Brain microvascular endothelial cell (primary cell): ENCODE measurements around the gene PTTG1IP.

Source experiments
- DNase-seq: peaks from one replicate; pipeline ENCODE4 v3.0.0-alpha.2; 2020
- H3K27ac ChIP-seq: fragments of 250-450 bp; sonication (Bioruptor Pico); 2 replicates; pipeline ENCODE4 v1.5.1; 2020; ENCODE audit warnings: mild to moderate bottlenecking, moderate library complexity
- H3K27me3 ChIP-seq: fragments of 250-450 bp; sonication (Bioruptor Pico); replicated peaks from 2 replicates; pipeline ENCODE4 v1.5.1; 2020; ENCODE audit warnings: mild to moderate bottlenecking
- H3K36me3 ChIP-seq: fragments of 250-450 bp; sonication (Bioruptor Pico); replicated peaks from 2 replicates; pipeline ENCODE4 v1.5.1; 2020; ENCODE audit warnings: mild to moderate bottlenecking
- H3K4me3 ChIP-seq: 2 replicates; pipeline ENCODE4 v1.5.1; 2011; ENCODE audit warnings: low read depth, mild to moderate bottlenecking, control low read depth, low read length, moderate library complexity
- in situ Hi-C: cut with HindIII; loops from 2 replicates; pipeline ENCODE4 v1.10.0; 2017; ENCODE audit warnings: low sequenced_read_pairs, low pct_ligation_motif_present
- TF ChIP-seq, protein P1 (sequence below): IDR thresholded peaks from 2 replicates; pipeline ENCODE4 v1.5.1; 2011; ENCODE audit warnings: low read depth, mild to moderate bottlenecking, moderate library complexity, low read length, control low read depth, inconsistent platforms; ENCODE audit errors: missing control alignments

PTTG1IP gene

DNA sequence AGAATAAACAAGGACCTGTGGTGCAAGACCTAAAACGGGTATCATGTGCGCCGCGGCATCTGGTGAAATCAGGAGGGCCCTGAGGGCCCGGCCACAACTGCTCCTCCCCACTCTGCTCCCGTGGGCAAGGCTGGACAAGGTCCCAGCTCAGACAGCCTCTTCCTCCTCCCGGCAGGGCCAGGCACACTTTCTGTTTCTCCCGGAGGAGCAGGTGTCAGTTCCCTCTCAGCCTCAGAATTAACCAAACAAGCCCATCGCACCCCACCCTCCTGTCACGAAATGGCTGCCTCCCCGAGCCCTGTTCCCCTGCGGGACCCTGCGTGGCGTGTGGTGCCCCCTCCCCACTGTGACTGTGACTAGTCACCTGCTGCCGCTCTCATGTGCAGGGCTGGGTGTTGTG is 15.2 kb downstream of the PTTG1IP start:
- Histone ChIP-seq H3K27ac (no peak overlapping the region), H3K27me3 (no peaks in the 10 kb centered on the region), H3K36me3 (peaks cover 45% of the 10 kb centered on the region), H3K4me3 (no peak overlapping the region)
- DNase-seq: no peak
- in situ Hi-C loops: loop anchor here (10.0 kb wide), 1 partner anchor 53 kb away; the partner anchor contains the start of gene UBE2G2
- TF ChIP-seq, protein P1, sequence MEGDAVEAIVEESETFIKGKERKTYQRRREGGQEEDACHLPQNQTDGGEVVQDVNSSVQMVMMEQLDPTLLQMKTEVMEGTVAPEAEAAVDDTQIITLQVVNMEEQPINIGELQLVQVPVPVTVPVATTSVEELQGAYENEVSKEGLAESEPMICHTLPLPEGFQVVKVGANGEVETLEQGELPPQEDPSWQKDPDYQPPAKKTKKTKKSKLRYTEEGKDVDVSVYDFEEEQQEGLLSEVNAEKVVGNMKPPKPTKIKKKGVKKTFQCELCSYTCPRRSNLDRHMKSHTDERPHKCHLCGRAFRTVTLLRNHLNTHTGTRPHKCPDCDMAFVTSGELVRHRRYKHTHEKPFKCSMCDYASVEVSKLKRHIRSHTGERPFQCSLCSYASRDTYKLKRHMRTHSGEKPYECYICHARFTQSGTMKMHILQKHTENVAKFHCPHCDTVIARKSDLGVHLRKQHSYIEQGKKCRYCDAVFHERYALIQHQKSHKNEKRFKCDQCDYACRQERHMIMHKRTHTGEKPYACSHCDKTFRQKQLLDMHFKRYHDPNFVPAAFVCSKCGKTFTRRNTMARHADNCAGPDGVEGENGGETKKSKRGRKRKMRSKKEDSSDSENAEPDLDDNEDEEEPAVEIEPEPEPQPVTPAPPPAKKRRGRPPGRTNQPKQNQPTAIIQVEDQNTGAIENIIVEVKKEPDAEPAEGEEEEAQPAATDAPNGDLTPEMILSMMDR: no peak

- TF ChIP-seq, protein P1: no peak
- no peak overlapping the region for H3K27ac ChIP-seq
- peaks cover 47% of the 10 kb centered on the region for H3K36me3 ChIP-seq
- no peaks in the 10 kb centered on the region for H3K27me3 ChIP-seq
- in situ Hi-C loops: loop anchor here (10.0 kb wide), 1 partner anchor 53 kb away; the partner anchor contains the start of gene UBE2G2
- H3K4me3 ChIP-seq: no peak overlapping the region
- no peak for DNase-seq
Observed at GRCh38 chr21:44857127-44857892, 16.2 kb downstream of the PTTG1IP start.

DNA sequence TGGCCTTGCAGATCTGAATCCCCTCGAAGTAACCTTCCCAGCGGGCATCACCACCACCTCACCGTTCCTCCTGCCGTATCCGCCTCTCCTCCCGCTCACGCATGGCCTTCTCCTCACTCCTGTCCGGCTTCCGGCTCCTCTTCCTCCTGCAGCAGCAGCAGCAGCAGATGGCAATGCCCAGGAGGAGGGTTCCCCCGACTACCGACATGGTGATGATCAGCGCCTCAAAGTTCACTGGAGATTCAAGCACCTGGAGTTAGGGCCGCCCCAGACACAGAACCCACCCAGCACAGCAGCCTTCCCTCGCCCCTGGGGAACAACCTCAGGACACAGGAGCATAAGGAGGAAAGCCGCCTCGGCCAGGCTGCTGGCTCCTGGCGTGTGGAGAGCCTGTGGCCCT is 17.4 kb downstream of the PTTG1IP start:
- in situ Hi-C loops: loop anchor here (10.0 kb wide), 1 partner anchor 51 kb away; the partner anchor contains the start of gene UBE2G2
- Histone ChIP-seq H3K4me3 (no peak overlapping the region), H3K27ac (no peak overlapping the region), H3K27me3 (no peaks in the 10 kb centered on the region), H3K36me3 (peaks cover 46% of the 10 kb centered on the region)
- TF ChIP-seq, protein P1: no peak
- no peak for DNase-seq

- Histone ChIP-seq H3K36me3 (peaks cover 42% of the 10 kb centered on the region), H3K4me3 (no peak overlapping the region), H3K27me3 (no peaks in the 10 kb centered on the region), H3K27ac (no peak overlapping the region)
- TF ChIP-seq, protein P1: no peak
- in situ Hi-C loops: loop anchor here (10.0 kb wide), 1 partner anchor 51 kb away; the partner anchor contains the start of gene UBE2G2
- no peak for DNase-seq
Observed at GRCh38 chr21:44855572-44855971, 17.9 kb downstream of the PTTG1IP start.

DNA sequence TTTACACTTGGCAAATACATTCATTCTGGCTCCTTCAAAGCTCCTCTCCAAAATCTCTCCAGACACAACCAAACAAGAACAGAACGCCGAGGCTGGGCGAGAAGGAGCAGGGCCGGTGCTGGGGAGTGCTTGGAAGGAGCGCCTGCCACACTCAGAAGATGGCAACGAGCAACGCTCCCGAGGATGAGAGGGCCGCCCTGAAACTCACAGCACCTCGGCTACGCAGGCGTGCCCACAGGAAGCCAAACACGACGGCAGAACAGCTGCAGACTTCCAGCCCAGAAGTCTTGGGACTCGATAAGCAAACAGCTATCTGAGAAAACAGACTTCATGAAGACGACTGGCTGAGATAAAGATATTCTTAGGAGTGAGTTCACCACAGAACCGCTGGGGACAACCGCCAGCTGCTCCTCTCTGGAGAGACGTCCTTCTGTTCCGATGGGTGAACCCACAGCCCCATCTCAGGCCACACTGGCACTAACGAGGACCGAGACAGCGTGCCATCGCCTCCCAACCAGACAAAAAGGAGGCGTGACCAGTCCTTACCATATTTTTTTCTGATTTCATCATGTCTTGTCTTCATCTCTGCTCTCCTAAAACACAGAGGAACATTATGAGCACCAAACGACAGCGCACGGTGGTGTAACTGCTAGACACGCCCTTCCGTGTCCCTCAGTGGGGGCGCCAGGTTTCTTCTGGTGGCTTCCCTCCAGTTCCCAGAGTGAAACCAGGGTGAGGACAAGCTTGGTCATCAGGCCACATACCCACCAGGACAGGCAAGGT is 18.6 kb downstream of the PTTG1IP start:
- Histone ChIP-seq H3K36me3 (peaks cover 44% of the 10 kb centered on the region), H3K27me3 (no peaks in the 10 kb centered on the region), H3K4me3 (no peak overlapping the region), H3K27ac (no peak overlapping the region)
- TF ChIP-seq, protein P1: no peak
- in situ Hi-C loops: loop anchor here (10.0 kb wide), 1 partner anchor 50 kb away; the partner anchor contains the start of gene UBE2G2
- no peak for DNase-seq
